HEK293 (cell line): ENCODE results near the gene RABEP1.
A peak's percentile ranks its signal among the peaks of the same experiment; 100 is the strongest.

Experiments used
- BCL11B ChIP-seq: fragments of 450-650 bp; formaldehyde crosslinking; IDR thresholded peaks from 2 replicates; pipeline ENCODE4 v1.5.1; 2016; ENCODE audit warnings: low read depth, missing biosample characterization, missing genetic modification characterization
- FEZF1 ChIP-seq: fragments of 450-650 bp; formaldehyde crosslinking; IDR thresholded peaks from 2 replicates; pipeline ENCODE4 v1.5.1; 2016; ENCODE audit warnings: missing biosample characterization, missing genetic modification characterization
- GLI4 ChIP-seq: fragments of 450-650 bp; formaldehyde crosslinking; IDR thresholded peaks from 2 replicates; pipeline ENCODE4 v1.5.1; 2016; ENCODE audit warnings: missing biosample characterization, missing genetic modification characterization
- HIC1 ChIP-seq: fragments of 450-650 bp; formaldehyde crosslinking; IDR thresholded peaks from 2 replicates; pipeline ENCODE4 v1.5.1; 2016; ENCODE audit warnings: missing biosample characterization, missing genetic modification characterization
- KLF7 ChIP-seq: fragments of 450-650 bp; formaldehyde crosslinking; IDR thresholded peaks from 2 replicates; pipeline ENCODE4 v1.5.1; 2016; ENCODE audit warnings: missing biosample characterization, missing genetic modification characterization, borderline replicate concordance
- OVOL3 ChIP-seq: fragments of 450-650 bp; formaldehyde crosslinking; IDR thresholded peaks from 2 replicates; pipeline ENCODE4 v1.5.1; 2016; ENCODE audit warnings: missing biosample characterization, missing genetic modification characterization
- PATZ1 ChIP-seq: fragments of 450-650 bp; formaldehyde crosslinking; IDR thresholded peaks from 2 replicates; pipeline ENCODE4 v1.5.1; 2016; ENCODE audit warnings: missing biosample characterization, missing genetic modification characterization
- PRDM4 ChIP-seq: fragments of 450-650 bp; formaldehyde crosslinking; IDR thresholded peaks from 2 replicates; pipeline ENCODE4 v1.5.1; 2017; ENCODE audit warnings: missing biosample characterization, missing genetic modification characterization
- SP2 ChIP-seq: fragments of 450-650 bp; formaldehyde crosslinking; IDR thresholded peaks from 2 replicates; pipeline ENCODE4 v1.5.1; 2016; ENCODE audit warnings: missing biosample characterization, missing genetic modification characterization
- ZBTB6 ChIP-seq: fragments of 450-650 bp; formaldehyde crosslinking; IDR thresholded peaks from 2 replicates; pipeline ENCODE4 v1.5.1; 2017; ENCODE audit warnings: missing biosample characterization, missing genetic modification characterization
- ZFP41 ChIP-seq: fragments of 450-650 bp; formaldehyde crosslinking; IDR thresholded peaks from 2 replicates; pipeline ENCODE4 v1.5.1; 2016; ENCODE audit warnings: missing biosample characterization, missing genetic modification characterization, borderline replicate concordance
- ZNF140 ChIP-seq: fragments of 450-650 bp; formaldehyde crosslinking; IDR thresholded peaks from 2 replicates; pipeline ENCODE4 v1.5.1; 2016; ENCODE audit warnings: missing biosample characterization, missing genetic modification characterization
- ZNF157 ChIP-seq: fragments of 450-650 bp; formaldehyde crosslinking; IDR thresholded peaks from 2 replicates; pipeline ENCODE4 v1.5.1; 2016; ENCODE audit warnings: missing biosample characterization, missing genetic modification characterization
- ZNF16 ChIP-seq: fragments of 450-650 bp; formaldehyde crosslinking; IDR thresholded peaks from 2 replicates; pipeline ENCODE4 v1.5.1; 2016; ENCODE audit warnings: low read depth, missing biosample characterization, missing genetic modification characterization
- ZNF169 ChIP-seq: fragments of 450-650 bp; formaldehyde crosslinking; IDR thresholded peaks from 2 replicates; pipeline ENCODE4 v1.5.1; 2016; ENCODE audit warnings: missing biosample characterization, missing genetic modification characterization
- ZNF266 ChIP-seq: fragments of 450-650 bp; formaldehyde crosslinking; IDR thresholded peaks from 2 replicates; pipeline ENCODE4 v1.5.1; 2016; ENCODE audit warnings: missing biosample characterization, missing genetic modification characterization, low read depth
- ZNF302 ChIP-seq: fragments of 450-650 bp; formaldehyde crosslinking; IDR thresholded peaks from 2 replicates; pipeline ENCODE4 v1.5.1; 2016; ENCODE audit warnings: missing biosample characterization, missing genetic modification characterization, low read depth
- ZNF324 ChIP-seq: fragments of 450-650 bp; formaldehyde crosslinking; IDR thresholded peaks from 2 replicates; pipeline ENCODE4 v1.5.1; 2016; ENCODE audit warnings: missing biosample characterization, missing genetic modification characterization
- ZNF449 ChIP-seq: fragments of 450-650 bp; formaldehyde crosslinking; IDR thresholded peaks from 2 replicates; pipeline ENCODE4 v1.5.1; 2017; ENCODE audit warnings: missing biosample characterization, mild to moderate bottlenecking, missing genetic modification characterization, moderate library complexity
- ZNF513 ChIP-seq: fragments of 450-650 bp; IDR thresholded peaks from 2 replicates; pipeline ENCODE4 v1.5.1; 2018; ENCODE audit warnings: missing biosample characterization, missing genetic modification characterization
- ZNF514 ChIP-seq: fragments of 450-650 bp; formaldehyde crosslinking; IDR thresholded peaks from 2 replicates; pipeline ENCODE4 v1.5.1; 2016; ENCODE audit warnings: missing biosample characterization, missing genetic modification characterization
- ZNF645 ChIP-seq: fragments of 450-650 bp; formaldehyde crosslinking; IDR thresholded peaks from 2 replicates; pipeline ENCODE4; 2016; ENCODE audit warnings: missing biosample characterization, missing genetic modification characterization
- ZNF670 ChIP-seq: fragments of 450-650 bp; formaldehyde crosslinking; IDR thresholded peaks from 2 replicates; pipeline ENCODE4 v1.5.1; 2016; ENCODE audit warnings: missing biosample characterization, missing genetic modification characterization, low read depth
- ZNF677 ChIP-seq: fragments of 450-650 bp; IDR thresholded peaks from 2 replicates; pipeline ENCODE4 v1.5.0; 2018; ENCODE audit warnings: missing biosample characterization, mild to moderate bottlenecking, missing genetic modification characterization, moderate library complexity
- ZNF701 ChIP-seq: fragments of 450-650 bp; formaldehyde crosslinking; IDR thresholded peaks from 2 replicates; pipeline ENCODE4 v1.5.1; 2016; ENCODE audit warnings: missing biosample characterization, missing genetic modification characterization
- ZNF707 ChIP-seq: fragments of 450-650 bp; formaldehyde crosslinking; IDR thresholded peaks from 2 replicates; pipeline ENCODE4 v1.5.1; 2016; ENCODE audit warnings: missing biosample characterization, missing genetic modification characterization
- ZNF747 ChIP-seq: fragments of 450-650 bp; formaldehyde crosslinking; IDR thresholded peaks from 2 replicates; pipeline ENCODE4 v1.5.1; 2016; ENCODE audit warnings: missing biosample characterization, missing genetic modification characterization
- ZNF791 ChIP-seq: fragments of 450-650 bp; formaldehyde crosslinking; IDR thresholded peaks from 2 replicates; pipeline ENCODE4 v1.5.1; 2016; ENCODE audit warnings: missing biosample characterization, missing genetic modification characterization

The RABEP1 gene

GRCh38 chr17:5281814-5282641 is at the start of gene RABEP1 (continued):
- TF ChIP-seq HIC1 (tag by site-specific recombination) (no peak), ZNF324 (tag by site-specific recombination) (0 out of 2 replicates have a peak, but pooled peaks have one; percentile 47), ZNF157 (tag by site-specific recombination) (no peak), ZNF645 (tag by site-specific recombination) (no peak), ZNF16 (tag by site-specific recombination) (no peak), KLF7 (tag by site-specific recombination) (no peak), ZNF169 (tag by site-specific recombination) (no peak), GLI4 (tag by site-specific recombination) (no peak), ZNF747 (tag by site-specific recombination) (no peak), PRDM4 (tag by site-specific recombination) (no peak; the same call in 1 of the 2 replicates), ZNF449 (no peak), ZNF513 (no peak), ZNF677 (tag by site-specific recombination) (no peak), PATZ1 (tag by site-specific recombination) (no peak), ZNF514 (tag by site-specific recombination) (no peak), ZNF670 (tag by site-specific recombination) (no peak), ZNF791 (no peak), ZBTB6 (0 out of 2 replicates have a peak, but pooled peaks have one; percentile 34), SP2 (peak; percentile 44), ZNF302 (tag by site-specific recombination) (no peak), ZNF701 (tag by site-specific recombination) (no peak), ZNF707 (tag by site-specific recombination) (no peak), BCL11B (no peak), ZNF140 (tag by site-specific recombination) (no peak), FEZF1 (tag by site-specific recombination) (no peak), ZFP41 (tag by site-specific recombination) (no peak), OVOL3 (tag by site-specific recombination) (no peak), ZNF266 (tag by site-specific recombination) (no peak)
